ENCODE data around the gene KDM4C. TPM values are rescaled to one million over a fixed set of nuclear protein-coding genes. Genes with fewer than 3 reads are reported as not detected.

KDM4C gene
- total and polyA plus RNA-seq, 2 of the 8 experiments (the other 6 are each of a cell fraction or from before 2014, with no cell fraction given), result 13.0 to 26.1 TPM

DNA sequence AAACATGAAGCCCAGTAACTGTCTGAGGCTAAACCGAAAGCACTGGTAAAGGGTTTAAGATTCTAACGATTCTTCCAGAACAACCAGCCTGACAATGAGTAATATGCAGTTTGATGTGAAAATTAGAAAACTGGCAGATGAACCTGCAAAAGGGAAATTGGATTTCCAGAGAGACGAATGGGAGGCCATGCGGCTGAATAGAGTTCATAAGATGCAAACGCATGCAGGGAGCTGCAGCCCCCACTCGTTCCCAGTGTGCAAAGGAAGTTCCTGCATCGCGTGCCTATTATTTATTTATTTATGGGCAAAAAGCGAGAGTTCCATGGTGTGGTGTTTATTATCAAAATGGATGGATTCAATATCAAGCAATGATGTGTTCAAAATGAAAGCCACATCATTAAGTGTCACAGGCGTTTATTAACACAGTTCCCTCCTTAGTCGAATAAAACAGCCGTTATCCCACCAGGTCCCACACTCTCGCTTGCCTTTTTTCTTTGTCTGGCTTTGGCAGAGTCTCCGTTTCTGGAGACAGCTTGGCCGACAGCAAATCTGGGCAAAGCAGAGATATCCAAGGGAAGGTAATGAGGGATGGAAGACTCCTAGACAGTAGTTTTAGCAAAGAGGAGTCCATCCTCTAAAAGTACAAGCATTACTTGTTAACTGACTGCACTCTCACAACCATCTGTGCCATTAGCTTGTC is 451.4 kb downstream of the KDM4C start (continued):
- TF ChIP-seq, protein P1, sequence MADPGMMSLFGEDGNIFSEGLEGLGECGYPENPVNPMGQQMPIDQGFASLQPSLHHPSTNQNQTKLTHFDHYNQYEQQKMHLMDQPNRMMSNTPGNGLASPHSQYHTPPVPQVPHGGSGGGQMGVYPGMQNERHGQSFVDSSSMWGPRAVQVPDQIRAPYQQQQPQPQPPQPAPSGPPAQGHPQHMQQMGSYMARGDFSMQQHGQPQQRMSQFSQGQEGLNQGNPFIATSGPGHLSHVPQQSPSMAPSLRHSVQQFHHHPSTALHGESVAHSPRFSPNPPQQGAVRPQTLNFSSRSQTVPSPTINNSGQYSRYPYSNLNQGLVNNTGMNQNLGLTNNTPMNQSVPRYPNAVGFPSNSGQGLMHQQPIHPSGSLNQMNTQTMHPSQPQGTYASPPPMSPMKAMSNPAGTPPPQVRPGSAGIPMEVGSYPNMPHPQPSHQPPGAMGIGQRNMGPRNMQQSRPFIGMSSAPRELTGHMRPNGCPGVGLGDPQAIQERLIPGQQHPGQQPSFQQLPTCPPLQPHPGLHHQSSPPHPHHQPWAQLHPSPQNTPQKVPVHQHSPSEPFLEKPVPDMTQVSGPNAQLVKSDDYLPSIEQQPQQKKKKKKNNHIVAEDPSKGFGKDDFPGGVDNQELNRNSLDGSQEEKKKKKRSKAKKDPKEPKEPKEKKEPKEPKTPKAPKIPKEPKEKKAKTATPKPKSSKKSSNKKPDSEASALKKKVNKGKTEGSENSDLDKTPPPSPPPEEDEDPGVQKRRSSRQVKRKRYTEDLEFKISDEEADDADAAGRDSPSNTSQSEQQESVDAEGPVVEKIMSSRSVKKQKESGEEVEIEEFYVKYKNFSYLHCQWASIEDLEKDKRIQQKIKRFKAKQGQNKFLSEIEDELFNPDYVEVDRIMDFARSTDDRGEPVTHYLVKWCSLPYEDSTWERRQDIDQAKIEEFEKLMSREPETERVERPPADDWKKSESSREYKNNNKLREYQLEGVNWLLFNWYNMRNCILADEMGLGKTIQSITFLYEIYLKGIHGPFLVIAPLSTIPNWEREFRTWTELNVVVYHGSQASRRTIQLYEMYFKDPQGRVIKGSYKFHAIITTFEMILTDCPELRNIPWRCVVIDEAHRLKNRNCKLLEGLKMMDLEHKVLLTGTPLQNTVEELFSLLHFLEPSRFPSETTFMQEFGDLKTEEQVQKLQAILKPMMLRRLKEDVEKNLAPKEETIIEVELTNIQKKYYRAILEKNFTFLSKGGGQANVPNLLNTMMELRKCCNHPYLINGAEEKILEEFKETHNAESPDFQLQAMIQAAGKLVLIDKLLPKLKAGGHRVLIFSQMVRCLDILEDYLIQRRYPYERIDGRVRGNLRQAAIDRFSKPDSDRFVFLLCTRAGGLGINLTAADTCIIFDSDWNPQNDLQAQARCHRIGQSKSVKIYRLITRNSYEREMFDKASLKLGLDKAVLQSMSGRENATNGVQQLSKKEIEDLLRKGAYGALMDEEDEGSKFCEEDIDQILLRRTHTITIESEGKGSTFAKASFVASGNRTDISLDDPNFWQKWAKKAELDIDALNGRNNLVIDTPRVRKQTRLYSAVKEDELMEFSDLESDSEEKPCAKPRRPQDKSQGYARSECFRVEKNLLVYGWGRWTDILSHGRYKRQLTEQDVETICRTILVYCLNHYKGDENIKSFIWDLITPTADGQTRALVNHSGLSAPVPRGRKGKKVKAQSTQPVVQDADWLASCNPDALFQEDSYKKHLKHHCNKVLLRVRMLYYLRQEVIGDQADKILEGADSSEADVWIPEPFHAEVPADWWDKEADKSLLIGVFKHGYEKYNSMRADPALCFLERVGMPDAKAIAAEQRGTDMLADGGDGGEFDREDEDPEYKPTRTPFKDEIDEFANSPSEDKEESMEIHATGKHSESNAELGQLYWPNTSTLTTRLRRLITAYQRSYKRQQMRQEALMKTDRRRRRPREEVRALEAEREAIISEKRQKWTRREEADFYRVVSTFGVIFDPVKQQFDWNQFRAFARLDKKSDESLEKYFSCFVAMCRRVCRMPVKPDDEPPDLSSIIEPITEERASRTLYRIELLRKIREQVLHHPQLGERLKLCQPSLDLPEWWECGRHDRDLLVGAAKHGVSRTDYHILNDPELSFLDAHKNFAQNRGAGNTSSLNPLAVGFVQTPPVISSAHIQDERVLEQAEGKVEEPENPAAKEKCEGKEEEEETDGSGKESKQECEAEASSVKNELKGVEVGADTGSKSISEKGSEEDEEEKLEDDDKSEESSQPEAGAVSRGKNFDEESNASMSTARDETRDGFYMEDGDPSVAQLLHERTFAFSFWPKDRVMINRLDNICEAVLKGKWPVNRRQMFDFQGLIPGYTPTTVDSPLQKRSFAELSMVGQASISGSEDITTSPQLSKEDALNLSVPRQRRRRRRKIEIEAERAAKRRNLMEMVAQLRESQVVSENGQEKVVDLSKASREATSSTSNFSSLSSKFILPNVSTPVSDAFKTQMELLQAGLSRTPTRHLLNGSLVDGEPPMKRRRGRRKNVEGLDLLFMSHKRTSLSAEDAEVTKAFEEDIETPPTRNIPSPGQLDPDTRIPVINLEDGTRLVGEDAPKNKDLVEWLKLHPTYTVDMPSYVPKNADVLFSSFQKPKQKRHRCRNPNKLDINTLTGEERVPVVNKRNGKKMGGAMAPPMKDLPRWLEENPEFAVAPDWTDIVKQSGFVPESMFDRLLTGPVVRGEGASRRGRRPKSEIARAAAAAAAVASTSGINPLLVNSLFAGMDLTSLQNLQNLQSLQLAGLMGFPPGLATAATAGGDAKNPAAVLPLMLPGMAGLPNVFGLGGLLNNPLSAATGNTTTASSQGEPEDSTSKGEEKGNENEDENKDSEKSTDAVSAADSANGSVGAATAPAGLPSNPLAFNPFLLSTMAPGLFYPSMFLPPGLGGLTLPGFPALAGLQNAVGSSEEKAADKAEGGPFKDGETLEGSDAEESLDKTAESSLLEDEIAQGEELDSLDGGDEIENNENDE (IDR thresholded peaks at IDR 0.05; ENCODE audit: insufficient replicate concordance, low read length), result no peak
- TF ChIP-seq RAD21 (IDR thresholded peaks at IDR 0.05 in 1 of 2, conservative IDR thresholded peaks at IDR 0.05 in 1 of 2; ENCODE audit: low read depth in 2 of 2, low read length in 2 of 2) (no peak), BACH1 (IDR thresholded peaks at IDR 0.05; ENCODE audit: low read length) (no peak), CBX8 (IDR thresholded peaks at IDR 0.05; ENCODE audit: borderline replicate concordance, low read depth, low read length) (no peak)

All from H1 (cell line).